Adipocyte (in vitro differentiated cells): ENCODE results near the gene PHRF1.

Experiments
- DNase-seq: peaks from one replicate; pipeline ENCODE4 v3.0.0-alpha.2; 2015; ENCODE audit warnings: low read depth
- H3K27me3 ChIP-seq: replicated peaks from 2 replicates; pipeline ENCODE4 v1.7.0; 2013; ENCODE audit warnings: mild to moderate bottlenecking, low read length, moderate library complexity; ENCODE audit not compliant: control insufficient read depth, insufficient read depth
- H3K36me3 ChIP-seq: 2 replicates; pipeline ENCODE4 v1.7.0; 2013; ENCODE audit warnings: low read length, mild to moderate bottlenecking, moderate library complexity; ENCODE audit not compliant: control insufficient read depth, insufficient read depth, severe bottlenecking
- H3K4me1 ChIP-seq: 2 replicates; pipeline ENCODE4 v1.7.0; 2013; ENCODE audit warnings: mild to moderate bottlenecking, low read length, moderate library complexity; ENCODE audit not compliant: control insufficient read depth, insufficient read depth
- H3K4me3 ChIP-seq: 2 replicates; pipeline ENCODE4 v1.7.0; 2013; ENCODE audit warnings: mild to moderate bottlenecking, low read length, moderate library complexity
- H3K9ac ChIP-seq: 2 replicates; pipeline ENCODE4 v1.7.0; 2013; ENCODE audit warnings: mild to moderate bottlenecking, low read length, moderate library complexity
- H3K9me3 ChIP-seq: 2 replicates; pipeline ENCODE4 v1.7.0; 2013; ENCODE audit warnings: mild to moderate bottlenecking, low read length, moderate library complexity; ENCODE audit not compliant: control insufficient read depth

The PHRF1 gene

GRCh38 chr11:597166-597725 lies 21.0 kb downstream of the PHRF1 start:
- Histone ChIP-seq H3K4me1 (no peaks in the 10 kb centered on the region), H3K9me3 (no peaks in the 10 kb centered on the region), H3K27me3 (no peaks in the 10 kb centered on the region), H3K9ac (no peak overlapping the region), H3K36me3 (peaks cover 91% of the 10 kb centered on the region), H3K4me3 (no peak overlapping the region)
- no peak for DNase-seq

- DNase-seq = no peak
- Histone ChIP-seq H3K27me3 (no peaks in the 10 kb centered on the region), H3K4me3 (no peak overlapping the region), H3K9me3 (no peaks in the 10 kb centered on the region), H3K4me1 (no peaks in the 10 kb centered on the region), H3K9ac (no peak overlapping the region), H3K36me3 (peaks cover 88% of the 10 kb centered on the region)
Observed at GRCh38 chr11:598005-598680, 21.9 kb downstream of the PHRF1 start.

- no peak for DNase-seq
- H3K36me3 ChIP-seq = peaks cover 87% of the 10 kb centered on the region
- H3K4me1 ChIP-seq = no peaks in the 10 kb centered on the region
- no peak overlapping the region for H3K4me3 ChIP-seq
- no peaks in the 10 kb centered on the region for H3K27me3 ChIP-seq
- no peaks in the 10 kb centered on the region for H3K9me3 ChIP-seq
- H3K9ac ChIP-seq = no peak overlapping the region
Observed at GRCh38 chr11:601573-602245, 25.4 kb downstream of the PHRF1 start.

GRCh38 chr11:603154-603553 lies 26.9 kb downstream of the PHRF1 start:
- Histone ChIP-seq H3K4me1 (no peaks in the 10 kb centered on the region), H3K4me3 (no peak overlapping the region), H3K9me3 (no peaks in the 10 kb centered on the region), H3K36me3 (peaks cover 89% of the 10 kb centered on the region), H3K9ac (no peak overlapping the region), H3K27me3 (no peaks in the 10 kb centered on the region)
- DNase-seq = no peak

- Histone ChIP-seq H3K27me3 (no peaks in the 10 kb centered on the region), H3K36me3 (peaks cover 87% of the 10 kb centered on the region), H3K4me1 (no peaks in the 10 kb centered on the region), H3K9ac (no peak overlapping the region), H3K4me3 (no peak overlapping the region), H3K9me3 (no peaks in the 10 kb centered on the region)
- DNase-seq = no peak
Observed at GRCh38 chr11:605286-606129, 29.2 kb downstream of the PHRF1 start.

- H3K4me1 ChIP-seq = no peaks in the 10 kb centered on the region
- no peak overlapping the region for H3K9ac ChIP-seq
- no peak overlapping the region for H3K4me3 ChIP-seq
- DNase-seq = no peak
- H3K9me3 ChIP-seq = no peaks in the 10 kb centered on the region
- H3K36me3 ChIP-seq = peaks cover 90% of the 10 kb centered on the region
- H3K27me3 ChIP-seq = no peaks in the 10 kb centered on the region
Observed at GRCh38 chr11:606245-606644, 30.0 kb downstream of the PHRF1 start.

GRCh38 chr11:607020-607780 lies 30.9 kb downstream of the PHRF1 start:
- Histone ChIP-seq H3K36me3 (peaks cover 90% of the 10 kb centered on the region), H3K9ac (no peak overlapping the region), H3K9me3 (no peaks in the 10 kb centered on the region), H3K4me1 (no peaks in the 10 kb centered on the region), H3K27me3 (no peaks in the 10 kb centered on the region), H3K4me3 (no peak overlapping the region)
- DNase-seq = no peak

GRCh38 chr11:607971-608659 lies 31.8 kb downstream of the PHRF1 start:
- Histone ChIP-seq H3K27me3 (no peaks in the 10 kb centered on the region), H3K36me3 (peaks cover 92% of the 10 kb centered on the region), H3K9ac (no peak overlapping the region), H3K4me1 (no peaks in the 10 kb centered on the region), H3K9me3 (no peaks in the 10 kb centered on the region), H3K4me3 (no peak overlapping the region)
- DNase-seq = no peak

- Histone ChIP-seq H3K27me3 (no peaks in the 10 kb centered on the region), H3K9ac (no peak overlapping the region), H3K9me3 (no peaks in the 10 kb centered on the region), H3K4me1 (no peaks in the 10 kb centered on the region), H3K4me3 (no peak overlapping the region), H3K36me3 (peaks cover 87% of the 10 kb centered on the region)
- DNase-seq = no peak
Observed at GRCh38 chr11:608791-609251, 32.6 kb downstream of the PHRF1 start.

- DNase-seq = no peak
- Histone ChIP-seq H3K36me3 (peaks cover 82% of the 10 kb centered on the region), H3K9ac (no peak overlapping the region), H3K4me1 (peaks cover 2% of the 10 kb centered on the region), H3K4me3 (no peak overlapping the region), H3K9me3 (no peaks in the 10 kb centered on the region), H3K27me3 (no peaks in the 10 kb centered on the region)
Observed at GRCh38 chr11:609341-609811, 33.1 kb downstream of the PHRF1 start.
